ENCODE results near the gene PGPEP1. TPM values are rescaled to one million over a fixed set of nuclear protein-coding genes. Genes with fewer than 3 reads are reported as not detected.
A peak's percentile ranks its signal among the peaks of the same experiment; 100 is the strongest.

Gene PGPEP1
- total RNA-seq, 1 donor from 2014 or later, result 5.2 TPM

DNA sequence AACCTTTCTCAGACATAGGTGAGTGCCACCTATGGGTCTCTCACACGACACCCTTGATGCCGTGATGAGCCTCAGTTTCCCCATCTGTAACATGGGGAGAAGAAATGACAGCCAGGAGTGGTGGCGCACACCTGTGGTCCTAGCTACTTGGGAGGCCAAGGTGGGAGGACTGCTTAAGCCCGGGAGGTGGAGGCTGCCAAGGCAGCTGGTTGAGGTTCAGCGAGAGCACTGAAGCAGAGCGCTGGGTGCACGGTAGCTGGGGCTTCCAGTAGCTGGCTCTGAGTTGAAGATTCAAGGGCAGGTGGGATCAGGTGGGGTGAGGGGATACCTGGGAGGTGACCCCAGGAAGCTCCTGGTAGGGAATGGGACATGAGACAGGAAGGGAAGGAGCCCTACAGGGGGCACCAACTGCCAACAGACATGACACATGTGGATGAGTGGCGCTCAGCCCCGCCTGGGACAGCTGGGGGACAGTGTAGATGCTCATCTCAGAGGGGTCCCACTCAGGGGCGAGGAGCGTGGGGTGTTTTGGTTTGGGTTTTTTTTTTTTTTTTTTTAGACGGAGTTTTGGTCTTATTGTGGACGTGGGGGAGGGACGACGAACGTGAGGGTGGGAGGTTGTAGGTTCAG lies 72.3 kb downstream of the PGPEP1 start:
- Mint-ChIP-seq H3K4me1 (peaks cover 30% of the 10 kb centered on the region), H3K4me3 (no peak overlapping the region), H3K9me3 (no peaks in the 10 kb centered on the region), H3K27me3 (ENCODE audit: low read depth) (peaks cover 48% of the 10 kb centered on the region), H3K27ac (ENCODE audit: unreplicated experiment) (no peak overlapping the region), H3K36me3 (ENCODE audit: low read depth) (no peaks in the 10 kb centered on the region)
- DNase-seq (ENCODE audit: low read depth, low spot score), result no peak
- TF ChIP-seq, protein P1, sequence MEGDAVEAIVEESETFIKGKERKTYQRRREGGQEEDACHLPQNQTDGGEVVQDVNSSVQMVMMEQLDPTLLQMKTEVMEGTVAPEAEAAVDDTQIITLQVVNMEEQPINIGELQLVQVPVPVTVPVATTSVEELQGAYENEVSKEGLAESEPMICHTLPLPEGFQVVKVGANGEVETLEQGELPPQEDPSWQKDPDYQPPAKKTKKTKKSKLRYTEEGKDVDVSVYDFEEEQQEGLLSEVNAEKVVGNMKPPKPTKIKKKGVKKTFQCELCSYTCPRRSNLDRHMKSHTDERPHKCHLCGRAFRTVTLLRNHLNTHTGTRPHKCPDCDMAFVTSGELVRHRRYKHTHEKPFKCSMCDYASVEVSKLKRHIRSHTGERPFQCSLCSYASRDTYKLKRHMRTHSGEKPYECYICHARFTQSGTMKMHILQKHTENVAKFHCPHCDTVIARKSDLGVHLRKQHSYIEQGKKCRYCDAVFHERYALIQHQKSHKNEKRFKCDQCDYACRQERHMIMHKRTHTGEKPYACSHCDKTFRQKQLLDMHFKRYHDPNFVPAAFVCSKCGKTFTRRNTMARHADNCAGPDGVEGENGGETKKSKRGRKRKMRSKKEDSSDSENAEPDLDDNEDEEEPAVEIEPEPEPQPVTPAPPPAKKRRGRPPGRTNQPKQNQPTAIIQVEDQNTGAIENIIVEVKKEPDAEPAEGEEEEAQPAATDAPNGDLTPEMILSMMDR (conservative IDR thresholded peaks at IDR 0.05), result no peak

DNA sequence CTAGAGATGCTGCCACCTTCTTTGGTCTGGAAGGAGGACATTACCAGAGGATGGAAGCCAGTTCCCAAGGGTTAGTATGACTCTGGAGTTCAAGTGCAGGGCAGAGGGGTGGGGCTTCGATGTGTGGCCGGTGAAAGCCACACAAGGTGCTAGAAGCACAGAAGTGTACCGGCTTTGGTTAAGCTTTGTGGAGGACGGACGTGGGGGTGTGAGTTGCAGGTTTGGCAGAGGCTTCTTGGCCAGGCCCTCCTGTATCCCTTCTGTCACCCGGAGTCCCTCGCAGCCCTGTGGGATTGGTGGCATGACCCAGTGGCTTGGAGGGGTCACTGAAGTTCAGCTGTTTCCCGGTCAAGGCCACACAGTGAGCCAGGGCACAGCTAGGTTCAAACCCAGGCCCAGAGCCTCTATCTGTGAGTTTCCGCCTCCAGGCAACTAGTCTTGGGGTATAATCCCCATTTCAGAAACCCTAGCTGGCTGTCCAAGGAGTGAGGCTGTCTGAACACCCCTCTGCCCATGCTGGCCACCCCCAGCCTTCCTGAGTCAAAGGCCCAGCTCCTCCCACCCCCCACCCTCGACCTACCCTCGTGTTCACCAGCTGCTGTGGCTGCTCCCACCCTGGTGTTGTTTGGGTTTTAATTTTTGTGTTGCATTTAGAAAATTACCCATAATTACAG lies 74.2 kb downstream of the PGPEP1 start:
- Mint-ChIP-seq H3K9me3 (no peaks in the 10 kb centered on the region), H3K4me1 (peaks cover 43% of the 10 kb centered on the region), H3K27me3 (ENCODE audit: low read depth) (peaks cover 58% of the 10 kb centered on the region), H3K27ac (ENCODE audit: unreplicated experiment) (peak overlapping the region; percentile 19), H3K4me3 (peak overlapping the region; percentile 71), H3K36me3 (ENCODE audit: low read depth) (no peaks in the 10 kb centered on the region)
- no peak for DNase-seq (ENCODE audit: low read depth, low spot score)
- TF ChIP-seq, protein P1 (conservative IDR thresholded peaks at IDR 0.05), result no peak

DNA sequence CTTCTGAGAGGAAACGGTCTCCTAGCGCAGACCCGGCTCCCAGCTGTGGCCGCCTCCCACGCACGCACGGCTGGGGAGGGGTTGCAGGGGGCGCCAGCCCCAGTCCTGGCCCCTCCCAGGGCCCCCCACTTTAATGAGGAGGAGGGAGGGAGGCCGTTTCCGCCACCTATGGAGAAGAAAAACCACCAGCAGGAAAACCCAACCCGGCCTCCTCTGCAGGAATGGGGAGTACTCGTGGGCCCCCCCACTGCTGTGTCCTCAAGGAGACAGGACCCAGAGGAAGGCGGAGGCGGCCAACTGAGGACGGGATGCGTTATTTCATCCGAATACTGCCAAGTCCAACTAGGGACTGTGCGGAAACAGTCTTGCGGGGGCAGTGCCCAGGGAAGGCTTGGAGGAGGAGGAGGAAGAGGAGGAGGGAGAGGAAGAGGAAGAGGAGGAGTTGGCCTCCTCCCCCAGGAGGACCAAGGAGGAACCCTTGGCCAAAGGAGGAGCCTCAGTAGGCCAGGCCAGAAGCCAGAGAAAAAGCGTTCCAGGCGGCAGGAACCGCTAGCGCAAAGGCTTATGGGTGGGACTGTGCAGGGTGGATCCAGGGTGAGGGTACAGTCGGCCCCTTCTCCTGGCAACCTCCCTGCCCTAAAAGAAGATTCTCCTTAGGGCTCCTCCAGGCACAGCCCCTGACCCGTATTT lies 74.9 kb downstream of the PGPEP1 start:
- Mint-ChIP-seq H3K27ac (ENCODE audit: unreplicated experiment) (no peak overlapping the region), H3K36me3 (ENCODE audit: low read depth) (no peaks in the 10 kb centered on the region), H3K4me1 (peaks cover 44% of the 10 kb centered on the region), H3K27me3 (ENCODE audit: low read depth) (peaks cover 61% of the 10 kb centered on the region), H3K4me3 (no peak overlapping the region), H3K9me3 (no peaks in the 10 kb centered on the region)
- TF ChIP-seq, protein P1 (conservative IDR thresholded peaks at IDR 0.05), result no peak
- no peak for DNase-seq (ENCODE audit: low read depth, low spot score)

DNA sequence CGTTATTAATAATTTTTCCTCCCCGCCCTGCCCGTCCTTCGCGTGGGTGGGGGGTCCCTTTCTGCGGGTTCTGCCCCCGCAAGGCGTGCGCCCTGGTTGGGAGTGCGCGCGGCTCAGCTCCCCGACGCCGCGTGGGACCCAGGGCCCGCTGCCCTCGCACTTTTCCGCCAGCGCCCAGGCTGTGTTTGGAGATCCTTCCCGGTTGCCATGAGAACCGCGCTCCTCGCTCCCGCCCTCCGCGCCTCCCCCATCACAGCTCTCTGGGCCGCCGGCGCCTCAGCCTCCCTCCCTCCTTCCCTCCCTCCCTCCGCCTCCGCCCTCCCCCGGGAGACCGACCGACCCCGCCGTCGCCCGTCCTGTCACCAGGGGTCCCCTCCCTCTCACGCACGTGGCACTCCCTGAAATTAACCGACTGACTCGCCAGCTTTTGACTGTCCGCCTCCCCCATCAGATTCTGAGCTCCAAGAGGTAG lies 76.4 kb downstream of the PGPEP1 start:
- no peaks in the 10 kb centered on the region for H3K36me3 Mint-ChIP-seq (ENCODE audit: low read depth)
- TF ChIP-seq, protein P1 (conservative IDR thresholded peaks at IDR 0.05), result no peak
- no peaks in the 10 kb centered on the region for H3K9me3 Mint-ChIP-seq
- H3K4me1 Mint-ChIP-seq, result peaks cover 40% of the 10 kb centered on the region
- H3K4me3 Mint-ChIP-seq, result peak overlapping the region; percentile 85
- peak overlapping the region; percentile 98 for H3K27ac Mint-ChIP-seq (ENCODE audit: unreplicated experiment)
- peaks cover 55% of the 10 kb centered on the region for H3K27me3 Mint-ChIP-seq (ENCODE audit: low read depth)
- DNase-seq (ENCODE audit: low read depth, low spot score), result peak; percentile 71

DNA sequence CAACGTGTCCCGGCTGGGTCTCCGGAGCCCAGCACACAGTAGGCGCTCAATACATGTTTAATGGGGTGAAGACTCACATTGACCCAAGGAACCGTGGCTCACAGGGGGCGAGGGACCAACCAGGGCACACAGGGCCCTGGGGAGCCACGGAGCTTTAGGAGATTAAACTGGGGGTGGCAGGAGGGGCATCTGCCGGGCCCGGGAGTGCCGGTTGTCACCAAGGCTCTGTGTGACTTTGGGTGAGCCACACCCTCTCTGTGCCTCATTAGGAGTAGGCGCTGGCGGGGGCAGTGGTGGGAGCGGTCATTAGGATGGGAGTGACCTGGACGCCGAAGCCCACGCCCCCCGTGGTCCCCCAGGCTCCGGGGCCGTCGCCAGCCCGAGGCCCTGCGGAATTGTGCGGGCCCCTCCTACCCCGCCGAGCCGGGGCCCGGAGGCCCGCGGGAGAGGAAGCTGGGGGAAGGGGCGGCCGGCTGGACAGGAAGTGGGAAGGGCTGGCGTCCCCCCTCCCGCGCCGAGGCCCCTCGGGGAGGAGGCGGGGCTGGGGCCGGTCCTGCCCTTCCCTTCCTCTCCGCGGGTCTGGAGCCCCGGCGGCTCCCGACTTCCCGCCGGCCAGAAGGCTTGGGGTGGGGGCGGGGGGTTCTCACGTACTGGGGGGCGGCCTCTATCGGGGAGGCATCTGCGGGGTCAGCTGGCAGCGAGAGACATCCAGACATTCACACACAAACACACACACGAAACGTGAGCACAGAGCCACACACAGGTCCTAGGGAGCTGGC lies 77.0 kb downstream of the PGPEP1 start:
- TF ChIP-seq, protein P1 (conservative IDR thresholded peaks at IDR 0.05), result no peak
- H3K27ac Mint-ChIP-seq (ENCODE audit: unreplicated experiment), result peak overlapping the region; percentile 93
- no peaks in the 10 kb centered on the region for H3K9me3 Mint-ChIP-seq
- peaks cover 52% of the 10 kb centered on the region for H3K27me3 Mint-ChIP-seq (ENCODE audit: low read depth)
- peak; percentile 65 for DNase-seq (ENCODE audit: low read depth, low spot score)
- peaks cover 40% of the 10 kb centered on the region for H3K4me1 Mint-ChIP-seq
- H3K4me3 Mint-ChIP-seq, result peak overlapping the region; percentile 87
- H3K36me3 Mint-ChIP-seq (ENCODE audit: low read depth), result no peaks in the 10 kb centered on the region
